Testis (tissue), 2 donors: ENCODE data around the gene AS3MT.

Source experiments
- CTCF ChIP-seq, 3 experiments: fragments of 450-650 bp in 2 of 3; fragments of 200-600 bp in 1 of 3; sonication (generic) in 1 of 3; IDR thresholded peaks; one replicate each; pipeline ENCODE4 v1.5.1; 2016 to 2019; ENCODE audit warnings: antibody characterized with exemption in 3 of 3, mild to moderate bottlenecking in 2 of 3, moderate library complexity in 1 of 3
- POLR2A ChIP-seq: fragments of 450-650 bp; IDR thresholded peaks from one replicate; pipeline ENCODE4 v1.6.1; 2017; ENCODE audit warnings: antibody characterized with exemption, mild to moderate bottlenecking, moderate library complexity

DNA sequence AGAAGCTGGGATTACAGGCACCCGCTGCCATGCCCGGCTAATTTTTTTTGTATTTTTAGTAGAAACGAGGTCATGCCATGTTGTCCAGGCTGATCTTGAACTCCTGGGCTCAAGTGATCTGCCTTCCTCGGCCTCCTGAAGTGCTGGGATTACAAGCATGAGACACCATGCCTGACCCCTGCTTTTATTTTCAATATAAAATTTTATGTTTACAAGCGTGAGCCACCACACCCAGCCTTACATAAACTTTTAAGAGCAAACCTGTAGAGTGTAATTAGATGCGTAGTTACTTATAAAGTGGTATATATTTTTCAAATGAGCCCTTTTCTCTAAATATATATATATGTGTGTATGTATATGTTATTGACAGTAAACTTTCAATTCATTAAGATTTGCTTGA is 57.6 kb downstream of the AS3MT start:
- no peak for TF ChIP-seq CTCF (IDR thresholded peaks at IDR 0.05)
- no peak for TF ChIP-seq POLR2A
